Upper lobe of left lung (tissue), 6 donors: ENCODE data around the gene KIAA2012. TPM values are rescaled to one million over a fixed set of nuclear protein-coding genes. Genes with fewer than 3 reads are reported as not detected.

Source experiments
- ATAC-seq, 2 donors: fragments of 200-7000 bp; cut with Tn5 transposase; one replicate each; pipeline ENCODE4 v1.9.1; 2022; ENCODE audit warnings: mild to moderate bottlenecking in 2 of 2, moderate library complexity in 2 of 2; ENCODE audit not compliant: low FRiP score in 2 of 2
- DNase-seq, 2 donors: peaks; one replicate each; pipeline ENCODE4 v3.0.0-alpha.2; 2019 to 2020
- H3K27ac ChIP-seq, 4 donors: fragments of 200-600 bp; sonication (generic); one replicate each; pipeline ENCODE4 v1.5.1; 2016 to 2019
- H3K27me3 ChIP-seq, 4 donors: fragments of 200-600 bp; sonication (generic); one replicate each; pipeline ENCODE4 v1.5.1; 2017 to 2019
- H3K36me3 ChIP-seq, 4 donors: fragments of 200-600 bp; sonication (generic); one replicate each; pipeline ENCODE4 v1.5.1; 2016 to 2019
- H3K4me1 ChIP-seq, 4 donors: fragments of 200-600 bp; sonication (generic); one replicate each; pipeline ENCODE4 v1.5.1; 2018 to 2019
- H3K4me3 ChIP-seq, 4 donors: fragments of 200-600 bp; sonication (generic); one replicate each; pipeline ENCODE4 v1.5.1; 2017 to 2019; ENCODE audit warnings: mild to moderate bottlenecking in 2 of 4, moderate library complexity in 1 of 4
- H3K9me3 ChIP-seq, 4 donors: fragments of 200-600 bp; sonication (generic); one replicate each; pipeline ENCODE4 v1.5.1; 2018 to 2019
- EP300 ChIP-seq, 4 donors: sonication (generic); formaldehyde crosslinking; IDR thresholded peaks; one replicate each; pipeline ENCODE4 v1.5.1; 2017; ENCODE audit warnings: antibody characterized with exemption in 4 of 4, control low read depth in 2 of 4
- POLR2A ChIP-seq, 4 donors: fragments of 450-650 bp; IDR thresholded peaks; one replicate each; pipeline ENCODE4 v1.5.1; 2016 to 2017; ENCODE audit warnings: antibody characterized with exemption in 4 of 4, mild to moderate bottlenecking in 2 of 4
- POLR2AphosphoS5 ChIP-seq, 2 donors: sonication (generic); formaldehyde crosslinking; IDR thresholded peaks; one replicate each; pipeline ENCODE4 v1.5.1; 2017; ENCODE audit warnings: antibody characterized with exemption in 2 of 2
- WGBS, 2 donors: methylation state at CpG; one replicate each; pipeline ENCODE4 v1.1.5; 2017 to 2018; 5-methylcytosine and 5-hydroxymethylcytosine counted together
- total RNA-seq, 6 donors: library from RNA; depleted of rRNA in 4 of 6; stranded (reverse); fragments of >200 nt in 4 of 6; gene quantifications; one replicate each; pipeline versions ENCODE4 v1.1.0 to v1.2.1, GENCODE V29; 2016 to 2021
- TF ChIP-seq, protein P1 (sequence below), 6 experiments: fragments of 450-650 bp in 4 of 6; fragments of 200-600 bp in 2 of 6; sonication (generic) in 2 of 6; IDR thresholded peaks; one replicate each; pipeline ENCODE4 v1.5.1; 2016 to 2019; ENCODE audit warnings: antibody characterized with exemption in 6 of 6
- donor health status: DM: no; HTN: no; CAD: no; lungs with moderate emphysema.
- donor health status: DM: no; HTN: yes; CAD: no; lungs with severe emphysema.

KIAA2012 gene
- total RNA-seq, 6 donors from 2014 or later = 0.74 to 13.3 (median 2.2) TPM; not detected in 1

DNA sequence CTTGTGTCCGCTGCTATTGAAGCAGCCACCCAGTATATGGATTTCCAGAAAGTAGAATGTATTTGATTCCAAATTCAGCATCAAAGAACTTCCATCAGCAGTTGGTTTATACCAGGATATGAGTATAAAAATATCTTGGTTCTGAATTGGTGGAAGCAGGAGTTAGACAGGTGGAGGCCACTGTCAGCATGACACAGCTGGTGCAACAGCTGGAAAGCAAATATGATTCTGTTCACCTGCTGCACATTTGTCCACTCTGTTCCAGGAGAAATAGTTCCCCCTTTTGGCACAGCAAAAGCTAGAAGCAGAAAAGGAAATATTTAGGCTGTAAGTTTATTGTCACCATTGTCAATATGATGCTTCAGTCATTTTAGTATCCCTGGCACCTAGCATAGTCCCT is 41.2 kb downstream of the KIAA2012 start:
- no peak for DNase-seq
- H3K36me3 ChIP-seq = no peaks in the 10 kb centered on the region
- no peak overlapping the region for H3K27ac ChIP-seq
- no peak for TF ChIP-seq POLR2AphosphoS5 (IDR thresholded peaks at IDR 0.05)
- no peak for TF ChIP-seq EP300 (IDR thresholded peaks at IDR 0.05)
- TF ChIP-seq, protein P1, sequence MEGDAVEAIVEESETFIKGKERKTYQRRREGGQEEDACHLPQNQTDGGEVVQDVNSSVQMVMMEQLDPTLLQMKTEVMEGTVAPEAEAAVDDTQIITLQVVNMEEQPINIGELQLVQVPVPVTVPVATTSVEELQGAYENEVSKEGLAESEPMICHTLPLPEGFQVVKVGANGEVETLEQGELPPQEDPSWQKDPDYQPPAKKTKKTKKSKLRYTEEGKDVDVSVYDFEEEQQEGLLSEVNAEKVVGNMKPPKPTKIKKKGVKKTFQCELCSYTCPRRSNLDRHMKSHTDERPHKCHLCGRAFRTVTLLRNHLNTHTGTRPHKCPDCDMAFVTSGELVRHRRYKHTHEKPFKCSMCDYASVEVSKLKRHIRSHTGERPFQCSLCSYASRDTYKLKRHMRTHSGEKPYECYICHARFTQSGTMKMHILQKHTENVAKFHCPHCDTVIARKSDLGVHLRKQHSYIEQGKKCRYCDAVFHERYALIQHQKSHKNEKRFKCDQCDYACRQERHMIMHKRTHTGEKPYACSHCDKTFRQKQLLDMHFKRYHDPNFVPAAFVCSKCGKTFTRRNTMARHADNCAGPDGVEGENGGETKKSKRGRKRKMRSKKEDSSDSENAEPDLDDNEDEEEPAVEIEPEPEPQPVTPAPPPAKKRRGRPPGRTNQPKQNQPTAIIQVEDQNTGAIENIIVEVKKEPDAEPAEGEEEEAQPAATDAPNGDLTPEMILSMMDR (IDR thresholded peaks at IDR 0.05) = no peak
- no peak for TF ChIP-seq POLR2A (IDR thresholded peaks at IDR 0.05)
- H3K27me3 ChIP-seq = no peaks in the 10 kb centered on the region
- WGBS, 2 donors = 88 to 90% methylated on average over 1 of the region's 1 CpG
- no peak overlapping the region for H3K4me3 ChIP-seq
- no peak for ATAC-seq
- H3K9me3 ChIP-seq = no peaks in the 10 kb centered on the region
- H3K4me1 ChIP-seq = peaks cover 0 to 4% (median 0%) of the 10 kb centered on the region in 4 donors

DNA sequence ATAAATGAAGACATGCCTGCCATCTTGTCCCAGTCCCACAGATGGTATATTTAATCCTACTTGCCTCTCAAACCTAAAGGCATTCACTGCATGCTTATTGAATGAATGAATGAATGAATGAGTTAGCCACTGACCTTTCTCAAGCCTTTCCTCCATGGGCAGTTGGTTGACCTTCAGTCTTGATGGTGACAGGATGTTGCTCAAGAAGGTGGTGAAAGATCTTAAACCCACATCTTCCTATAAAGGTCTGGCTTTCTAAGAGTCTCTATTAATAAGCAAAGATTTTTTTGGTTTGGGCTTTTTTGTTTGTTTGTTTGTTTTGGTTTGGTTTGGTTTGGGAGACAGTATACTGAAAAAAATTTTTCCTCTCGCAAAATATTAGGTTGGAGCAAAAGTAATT is 41.7 kb downstream of the KIAA2012 start:
- no peaks in the 10 kb centered on the region for H3K27me3 ChIP-seq
- 88 to 89% methylated on average over 1 of the region's 1 CpG for WGBS, 2 donors

GRCh38 chr2:202115479-202115971 is 42.5 kb downstream of the KIAA2012 start:
- WGBS, 2 donors = 9 to 38% methylated on average over 1 of the region's 1 CpG
- H3K27ac ChIP-seq = no peak overlapping the region

More for the DNA sequence above, 41.7 kb downstream of the KIAA2012 start:
- Histone ChIP-seq H3K9me3 (no peaks in the 10 kb centered on the region), H3K27ac (no peak overlapping the region), H3K4me1 (peaks cover 0 to 4% (median 0%) of the 10 kb centered on the region in 4 donors), H3K4me3 (no peak overlapping the region), H3K36me3 (no peaks in the 10 kb centered on the region)
- DNase-seq = no peak
- TF ChIP-seq EP300 (IDR thresholded peaks at IDR 0.05) (no peak), POLR2AphosphoS5 (IDR thresholded peaks at IDR 0.05) (no peak), POLR2A (IDR thresholded peaks at IDR 0.05) (no peak)
- TF ChIP-seq, protein P1 (IDR thresholded peaks at IDR 0.05) = no peak
- no peak for ATAC-seq

DNA sequence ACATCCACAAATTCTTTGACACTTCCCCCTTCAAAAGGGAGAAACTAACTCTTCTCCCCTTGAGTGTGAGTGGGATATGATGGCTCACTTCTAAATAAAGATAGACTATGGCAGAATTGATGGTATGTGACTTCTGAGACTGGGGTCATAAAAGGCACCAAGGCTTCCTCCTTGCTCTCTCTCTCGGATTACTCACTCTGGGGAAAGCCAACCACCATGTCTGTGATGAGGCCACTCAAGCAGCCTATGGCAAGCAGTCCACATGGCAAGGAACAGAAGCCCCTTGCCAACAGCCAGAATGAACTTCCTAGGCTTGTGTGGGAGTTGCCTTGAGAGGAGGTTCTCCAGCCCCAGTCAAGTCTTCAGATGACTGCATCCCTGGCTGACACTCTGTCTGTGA is 43.6 kb downstream of the KIAA2012 start:
- no peak for DNase-seq
- TF ChIP-seq, protein P1 (IDR thresholded peaks at IDR 0.05) = no peak
- TF ChIP-seq POLR2AphosphoS5 (IDR thresholded peaks at IDR 0.05) (no peak), EP300 (IDR thresholded peaks at IDR 0.05) (no peak), POLR2A (IDR thresholded peaks at IDR 0.05) (no peak)
- peaks cover 0 to 4% (median 0%) of the 10 kb centered on the region in 4 donors for H3K4me1 ChIP-seq
- no peaks in the 10 kb centered on the region for H3K9me3 ChIP-seq
- H3K27me3 ChIP-seq = no peaks in the 10 kb centered on the region
- H3K27ac ChIP-seq = no peak overlapping the region
- no peaks in the 10 kb centered on the region for H3K36me3 ChIP-seq
- 75 to 83% methylated on average over 1 of the region's 1 CpG for WGBS, 2 donors
- H3K4me3 ChIP-seq = no peak overlapping the region
- no peak for ATAC-seq

More at GRCh38 chr2:202115479-202115971, 42.5 kb downstream of the KIAA2012 start:
- TF ChIP-seq, protein P1 (IDR thresholded peaks at IDR 0.05) = no peak
- TF ChIP-seq POLR2A (IDR thresholded peaks at IDR 0.05) = no peak
- no peak for TF ChIP-seq EP300 (IDR thresholded peaks at IDR 0.05)
- no peak for TF ChIP-seq POLR2AphosphoS5 (IDR thresholded peaks at IDR 0.05)
- DNase-seq (no peak), ATAC-seq (peak in 1 of 2 donors; percentile 56)
- peaks cover 0 to 4% (median 0%) of the 10 kb centered on the region in 4 donors for H3K4me1 ChIP-seq
- H3K27me3 ChIP-seq = no peaks in the 10 kb centered on the region
- H3K9me3 ChIP-seq = no peaks in the 10 kb centered on the region
- no peak overlapping the region for H3K4me3 ChIP-seq
- no peaks in the 10 kb centered on the region for H3K36me3 ChIP-seq

DNA sequence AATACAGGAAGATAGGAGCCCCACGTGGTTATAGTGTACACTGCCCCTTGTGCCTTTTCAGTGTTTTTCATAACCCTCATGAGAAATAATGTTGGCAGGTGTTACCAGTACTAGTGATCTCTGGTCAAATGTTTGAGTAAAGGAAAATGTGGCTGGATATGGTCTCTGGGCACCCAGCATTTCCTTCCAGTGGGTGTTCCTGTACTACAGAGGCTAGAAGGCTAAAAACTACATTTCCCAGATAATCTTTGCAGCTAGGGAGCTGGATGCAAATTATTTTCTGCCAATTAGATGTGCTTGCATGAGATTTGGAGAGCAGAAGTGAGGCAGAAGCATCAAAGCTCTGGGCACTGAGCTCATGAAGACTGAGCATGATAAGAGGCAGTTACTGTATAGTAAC is 45.1 kb downstream of the KIAA2012 start:
- Histone ChIP-seq H3K36me3 (no peaks in the 10 kb centered on the region), H3K4me3 (no peak overlapping the region), H3K27me3 (no peaks in the 10 kb centered on the region), H3K9me3 (no peaks in the 10 kb centered on the region), H3K4me1 (peaks cover 0 to 4% (median 0%) of the 10 kb centered on the region in 4 donors), H3K27ac (no peak overlapping the region)
- no peak for TF ChIP-seq POLR2AphosphoS5 (IDR thresholded peaks at IDR 0.05)
- no peak for TF ChIP-seq POLR2A (IDR thresholded peaks at IDR 0.05)
- no peak for TF ChIP-seq EP300 (IDR thresholded peaks at IDR 0.05)
- TF ChIP-seq, protein P1 (IDR thresholded peaks at IDR 0.05) = no peak
- ATAC-seq (no peak), DNase-seq (no peak)
- 50 to 62% methylated on average over 1 of the region's 1 CpG for WGBS, 2 donors
